ENCODE measurements around the gene ANXA1. TPM values are rescaled to one million over a fixed set of nuclear protein-coding genes. Genes with fewer than 3 reads are reported as not detected.

ANXA1 gene
- total and polyA plus RNA-seq, 2 experiments from 2014 or later, result 1,002 to 1,010 TPM

- H3K4me1 ChIP-seq (ENCODE audit: insufficient read depth), result peaks cover 42% of the 10 kb centered on the region
- no peaks in the 10 kb centered on the region for H3K9me2 ChIP-seq (ENCODE audit: insufficient read depth)
- H3K27ac ChIP-seq, result peak overlapping the region; percentile 5; the same call in 1 of the 2 replicates
- peak; percentile 38 for DNase-seq
- H4K20me1 ChIP-seq (ENCODE audit: insufficient read depth), result no peaks in the 10 kb centered on the region
- no peaks in the 10 kb centered on the region for H3K9me3 ChIP-seq (ENCODE audit: low read depth)
- H3K36me3 ChIP-seq (ENCODE audit: low read depth), result no peaks in the 10 kb centered on the region
- H3K9ac ChIP-seq, result no peak overlapping the region
- H3F3A ChIP-seq (ENCODE audit: insufficient read depth), result peaks cover 18% of the 10 kb centered on the region
- H3K79me2 ChIP-seq (ENCODE audit: insufficient read depth), result no peaks in the 10 kb centered on the region
- WGBS, 2 experiments (ENCODE audit: low coverage in 1 of 2, low lambda C conversion rate in 2 of 2, missing lambda C conversion rate in 2 of 2), result 70 to 78% methylated on average over 1 of the region's 1 CpG
- in situ Hi-C loops (cut with MboI), result no loop called here
- no peak overlapping the region; the same call in none of the 2 replicates for H2AFZ ChIP-seq
- TF ChIP-seq EZH2phosphoT487 (IDR thresholded peaks at IDR 0.05; ENCODE audit: insufficient read depth, low read depth) (no peak), EZH2 (IDR thresholded peaks at IDR 0.05; ENCODE audit: insufficient read depth, poor library complexity, severe bottlenecking) (no peak)
- H3K27me3 ChIP-seq (replicated peaks; ENCODE audit: insufficient read depth), result no peaks in the 10 kb centered on the region
- peak overlapping the region; percentile 15 for H3K4me2 ChIP-seq (ENCODE audit: unreplicated experiment)
- H3K4me3 ChIP-seq, result no peak overlapping the region
These were observed 10.4 kb upstream of the ANXA1 start for GRCh38 chr9:73141282-73141681.

DNA sequence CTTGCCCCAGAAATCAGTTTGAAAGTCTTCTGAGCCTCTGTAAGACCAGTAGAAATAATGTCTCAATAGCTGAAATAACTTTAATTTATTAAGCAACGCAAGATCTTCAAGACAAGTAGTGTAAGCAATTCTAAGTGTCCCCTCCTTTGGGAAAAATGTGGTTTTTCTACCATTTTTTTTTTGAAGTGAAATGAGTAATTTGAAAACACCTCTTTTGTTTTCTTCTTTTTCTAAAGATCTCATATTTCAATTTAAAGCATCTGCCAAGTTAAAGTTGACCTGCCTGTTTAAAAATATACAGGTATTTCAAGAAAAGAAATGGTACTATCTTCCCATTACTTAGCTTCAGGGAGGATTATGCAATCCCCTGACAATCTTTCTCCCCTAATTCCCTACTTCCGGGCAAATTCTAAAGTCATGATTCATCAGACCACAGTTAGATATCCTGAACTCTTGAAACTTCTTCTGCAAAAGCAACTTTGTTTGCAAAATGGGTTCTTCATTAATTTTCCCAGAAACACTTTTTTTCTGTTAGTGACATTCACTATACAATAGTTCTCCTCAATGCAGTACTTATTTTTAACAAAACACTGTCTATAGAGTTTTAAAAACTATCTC lies 7.8 kb upstream of the ANXA1 start:
- H3F3A ChIP-seq (ENCODE audit: insufficient read depth), result peaks cover 31% of the 10 kb centered on the region
- peak; percentile 83 for DNase-seq
- no peaks in the 10 kb centered on the region for H3K9me3 ChIP-seq (ENCODE audit: low read depth)
- peak overlapping the region; percentile 40 for H3K4me2 ChIP-seq (ENCODE audit: unreplicated experiment)
- H2AFZ ChIP-seq, result peak overlapping the region; percentile 39; the same call in 1 of the 2 replicates
- H3K9me2 ChIP-seq (ENCODE audit: insufficient read depth), result no peaks in the 10 kb centered on the region
- H3K79me2 ChIP-seq (ENCODE audit: insufficient read depth), result no peaks in the 10 kb centered on the region
- peaks cover 37% of the 10 kb centered on the region for H3K4me1 ChIP-seq (ENCODE audit: insufficient read depth)
- H3K36me3 ChIP-seq (ENCODE audit: low read depth), result no peaks in the 10 kb centered on the region
- H4K20me1 ChIP-seq (ENCODE audit: insufficient read depth), result no peaks in the 10 kb centered on the region
- 15 to 28% methylated on average over 2 of the region's 2 CpGs for WGBS, 2 experiments (ENCODE audit: low coverage in 1 of 2, low lambda C conversion rate in 2 of 2, missing lambda C conversion rate in 2 of 2)
- no peaks in the 10 kb centered on the region for H3K27me3 ChIP-seq (replicated peaks; ENCODE audit: insufficient read depth)
- TF ChIP-seq EZH2phosphoT487 (IDR thresholded peaks at IDR 0.05; ENCODE audit: insufficient read depth, low read depth) (no peak), EZH2 (IDR thresholded peaks at IDR 0.05; ENCODE audit: insufficient read depth, poor library complexity, severe bottlenecking) (no peak)
- H3K27ac ChIP-seq, result peak overlapping the region; percentile 58
- H3K9ac ChIP-seq, result no peak overlapping the region
- peak overlapping the region; percentile 18; the same call in 1 of the 2 replicates for H3K4me3 ChIP-seq
- in situ Hi-C loops (cut with MboI), result no loop called here

DNA sequence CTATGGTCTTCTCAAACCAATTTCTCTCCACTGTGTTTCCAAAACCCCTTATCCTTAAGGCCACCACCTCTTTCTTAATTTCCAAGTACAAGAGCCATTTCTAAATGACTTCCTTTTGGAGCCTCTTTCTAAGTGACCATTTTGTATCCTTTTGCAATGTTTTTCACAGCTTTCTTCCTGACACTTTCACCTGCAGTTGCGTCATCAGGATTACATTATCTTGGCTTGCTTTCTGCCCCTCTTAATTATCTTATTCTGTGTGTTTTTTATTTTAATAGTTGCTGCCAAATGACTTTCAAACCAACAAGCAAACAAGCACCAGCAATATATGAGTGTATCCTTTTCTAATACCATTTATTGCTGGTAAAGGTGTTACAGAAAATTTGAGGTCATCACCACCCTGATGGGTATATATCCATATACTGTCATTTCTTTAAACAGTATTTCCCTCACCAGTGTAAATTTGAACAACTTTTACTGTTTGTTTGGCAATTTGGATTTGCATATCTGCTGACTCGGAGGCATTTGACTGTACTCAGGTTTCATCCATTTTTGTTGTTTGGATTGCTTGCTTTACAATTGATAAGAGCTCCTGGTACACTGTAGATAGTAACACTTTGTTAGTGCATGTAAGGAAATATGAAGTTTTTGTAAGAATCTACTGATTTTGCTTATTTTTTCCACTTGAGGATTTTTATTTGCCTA lies 5.4 kb upstream of the ANXA1 start:
- H3K79me2 ChIP-seq (ENCODE audit: insufficient read depth), result peaks cover 16% of the 10 kb centered on the region
- no peak overlapping the region for H3K4me2 ChIP-seq (ENCODE audit: unreplicated experiment)
- H2AFZ ChIP-seq, result no peak overlapping the region
- H3K36me3 ChIP-seq (ENCODE audit: low read depth), result no peaks in the 10 kb centered on the region
- H3K4me3 ChIP-seq, result no peak overlapping the region
- 98 to 100% methylated on average over 2 of the region's 2 CpGs for WGBS, 2 experiments (ENCODE audit: low coverage in 1 of 2, low lambda C conversion rate in 2 of 2, missing lambda C conversion rate in 2 of 2)
- no peak overlapping the region for H3K9ac ChIP-seq
- H3K9me3 ChIP-seq (ENCODE audit: low read depth), result no peaks in the 10 kb centered on the region
- no peaks in the 10 kb centered on the region for H3K27me3 ChIP-seq (replicated peaks; ENCODE audit: insufficient read depth)
- no peak for TF ChIP-seq EZH2phosphoT487 (IDR thresholded peaks at IDR 0.05; ENCODE audit: insufficient read depth, low read depth)
- no peak for TF ChIP-seq EZH2 (IDR thresholded peaks at IDR 0.05; ENCODE audit: insufficient read depth, poor library complexity, severe bottlenecking)
- no peaks in the 10 kb centered on the region for H3K9me2 ChIP-seq (ENCODE audit: insufficient read depth)
- in situ Hi-C loops (cut with MboI), result no loop called here
- no peaks in the 10 kb centered on the region for H4K20me1 ChIP-seq (ENCODE audit: insufficient read depth)
- H3K27ac ChIP-seq, result no peak overlapping the region
- peaks cover 57% of the 10 kb centered on the region for H3K4me1 ChIP-seq (ENCODE audit: insufficient read depth)
- no peak for DNase-seq
- H3F3A ChIP-seq (ENCODE audit: insufficient read depth), result peaks cover 53% of the 10 kb centered on the region

- H3K9ac ChIP-seq, result peak overlapping the region; percentile 99
- no peak overlapping the region for H2AFZ ChIP-seq
- H3K79me2 ChIP-seq (ENCODE audit: insufficient read depth), result peaks cover 37% of the 10 kb centered on the region
- H4K20me1 ChIP-seq (ENCODE audit: insufficient read depth), result no peaks in the 10 kb centered on the region; the same call in 1 of the 2 replicates
- TF ChIP-seq EZH2phosphoT487 (IDR thresholded peaks at IDR 0.05; ENCODE audit: insufficient read depth, low read depth) (no peak), EZH2 (IDR thresholded peaks at IDR 0.05; ENCODE audit: insufficient read depth, poor library complexity, severe bottlenecking) (no peak)
- no peaks in the 10 kb centered on the region for H3K9me2 ChIP-seq (ENCODE audit: insufficient read depth)
- peaks cover 70% of the 10 kb centered on the region for H3F3A ChIP-seq (ENCODE audit: insufficient read depth)
- peak overlapping the region; percentile 89 for H3K4me2 ChIP-seq (ENCODE audit: unreplicated experiment)
- peak overlapping the region; percentile 99 for H3K27ac ChIP-seq
- no peaks in the 10 kb centered on the region for H3K27me3 ChIP-seq (replicated peaks; ENCODE audit: insufficient read depth)
- no peaks in the 10 kb centered on the region for H3K36me3 ChIP-seq (ENCODE audit: low read depth)
- peak; percentile 83 for DNase-seq
- H3K4me1 ChIP-seq (ENCODE audit: insufficient read depth), result peaks cover 47% of the 10 kb centered on the region
- H3K9me3 ChIP-seq (ENCODE audit: low read depth), result no peaks in the 10 kb centered on the region
- peak overlapping the region; percentile 100 for H3K4me3 ChIP-seq
- 6 to 9% methylated on average over 3 of the region's 3 CpGs for WGBS, 2 experiments (ENCODE audit: low coverage in 1 of 2, low lambda C conversion rate in 2 of 2, missing lambda C conversion rate in 2 of 2)
- in situ Hi-C loops (cut with MboI), result no loop called here
These were observed 3.2 kb upstream of the ANXA1 start for GRCh38 chr9:73148447-73148937.
